ENCODE results near the gene YIF1A. TPM values are rescaled to one million over a fixed set of nuclear protein-coding genes. Genes with fewer than 3 reads are reported as not detected.

Gene YIF1A
- total RNA-seq, 1 donor from 2014 or later, result 142 TPM

- DNase-seq (ENCODE audit: extremely low read depth, low read depth, low spot score), result no peak
Observed at GRCh38 chr11:66251809-66252208, 37.1 kb downstream of the YIF1A start.

- no peak for DNase-seq (ENCODE audit: extremely low read depth, low read depth, low spot score)
Observed at GRCh38 chr11:66248903-66249302, 40.0 kb downstream of the YIF1A start.

GRCh38 chr11:66247801-66248200, 41.1 kb downstream of the YIF1A start:
- DNase-seq (ENCODE audit: extremely low read depth, low read depth, low spot score), result no peak

- DNase-seq (ENCODE audit: extremely low read depth, low read depth, low spot score), result no peak
Observed at GRCh38 chr11:66247295-66247694, 41.6 kb downstream of the YIF1A start.

- no peak for DNase-seq (ENCODE audit: extremely low read depth, low read depth, low spot score)
Observed at GRCh38 chr11:66243782-66244535, 45.0 kb downstream of the YIF1A start.

GRCh38 chr11:66242095-66242765, 46.7 kb downstream of the YIF1A start:
- DNase-seq (ENCODE audit: extremely low read depth, low read depth, low spot score), result no peak

GRCh38 chr11:66240781-66241136, 48.2 kb downstream of the YIF1A start:
- DNase-seq (ENCODE audit: extremely low read depth, low read depth, low spot score), result no peak

GRCh38 chr11:66239998-66240780, 48.8 kb downstream of the YIF1A start:
- no peak for DNase-seq (ENCODE audit: extremely low read depth, low read depth, low spot score)

- DNase-seq (ENCODE audit: extremely low read depth, low read depth, low spot score), result no peak
Observed at GRCh38 chr11:66239511-66239910, 49.4 kb downstream of the YIF1A start.

GRCh38 chr11:66238786-66239413, 50.0 kb downstream of the YIF1A start:
- DNase-seq (ENCODE audit: extremely low read depth, low read depth, low spot score), result no peak

GRCh38 chr11:66237867-66238266, 51.1 kb downstream of the YIF1A start:
- no peak for DNase-seq (ENCODE audit: extremely low read depth, low read depth, low spot score)

GRCh38 chr11:66235141-66235540, 53.8 kb downstream of the YIF1A start:
- no peak for DNase-seq (ENCODE audit: extremely low read depth, low read depth, low spot score)

Other genes starting within 250 kb of the YIF1A start
- 0.23 TPM in 1 of 2 replicates, not detected in the other for gene GAL3ST3, start 240.0 kb downstream of the YIF1A start, total RNA-seq
- 129 and 162 TPM in 2 replicates for gene SF3B2, start 236.8 kb downstream of the YIF1A start, total RNA-seq
- gene PACS1, start 218.9 kb downstream of the YIF1A start, total RNA-seq, result 40.0 and 74.4 TPM in 2 replicates
- gene KLC2, start 31.4 kb downstream of the YIF1A start, total RNA-seq, result 20.7 and 35.5 TPM in 2 replicates
- 179 and 180 TPM in 2 replicates for gene RAB1B, start 20.5 kb downstream of the YIF1A start, total RNA-seq
- gene CNIH2, start 11.0 kb downstream of the YIF1A start, total RNA-seq, result 0.15 TPM in 1 of 2 replicates, not detected in the other
- 0.05 and 0.58 TPM in 2 replicates for gene TMEM151A, start 2.8 kb upstream of the YIF1A start, total RNA-seq
- 1.1 and 2.1 TPM in 2 replicates for gene CD248, start 27.9 kb upstream of the YIF1A start, total RNA-seq
- gene RIN1, start 47.3 kb upstream of the YIF1A start, total RNA-seq, result 17.2 and 18.7 TPM in 2 replicates
- 60.6 and 65.2 TPM in 2 replicates for gene BRMS1, start 56.0 kb upstream of the YIF1A start, total RNA-seq
- gene B4GAT1, start 58.5 kb upstream of the YIF1A start, total RNA-seq, result 48.2 and 53.3 TPM in 2 replicates
- 0.48 and 1.2 TPM in 2 replicates for gene SLC29A2, start 82.6 kb upstream of the YIF1A start, total RNA-seq
- gene NPAS4, start 131.9 kb upstream of the YIF1A start, total RNA-seq, result not detected in 2 replicates
- 30.1 and 41.2 TPM in 2 replicates for gene MRPL11, start 149.7 kb upstream of the YIF1A start, total RNA-seq
- gene PELI3, start 177.8 kb upstream of the YIF1A start, total RNA-seq, result 4.7 and 4.8 TPM in 2 replicates
- 74.5 and 98.1 TPM in 2 replicates for gene DPP3, start 191.3 kb upstream of the YIF1A start, total RNA-seq
- gene BBS1, start 221.5 kb upstream of the YIF1A start, total RNA-seq, result 42.0 and 47.0 TPM in 2 replicates

Measured in glomerular endothelial cell (primary cell).